ENCODE measurements around the gene CPNE4.

- TF ChIP-seq POLR2AphosphoS5 (IDR thresholded peaks at IDR 0.05; ENCODE audit: borderline replicate concordance, low read depth, low read length), result no peak
- no peak for TF ChIP-seq EZH2 (IDR thresholded peaks at IDR 0.05)
Measured at GRCh38 chr3:131526801-131527347, 507.9 kb downstream of the CPNE4 start.

Measured in SK-N-MC (cell line).